Lower lobe of right lung (tissue), 2 donors: ENCODE data around the gene MINK1. TPM values are rescaled to one million over a fixed set of nuclear protein-coding genes. Genes with fewer than 3 reads are reported as not detected.
"Not testable (repeated sequence)": the region's sequence is repeated elsewhere in the genome, so short reads cannot be mapped to it uniquely, and the experiment has no call there.

ENCODE experiments used
- ATAC-seq, 2 donors: fragments of 200-7000 bp; cut with Tn5 transposase; one replicate each; pipeline ENCODE4 v1.9.1; 2020 to 2022; ENCODE audit warnings: mild to moderate bottlenecking in 2 of 2, moderate library complexity in 2 of 2
- DNase-seq: peaks from one replicate; pipeline ENCODE4 v3.0.0-alpha.2; 2020
- H3K27ac ChIP-seq: fragments of 200-600 bp; one replicate; pipeline ENCODE4 v1.8.0; 2022
- H3K27me3 ChIP-seq: fragments of 200-600 bp; one replicate; pipeline ENCODE4 v1.8.0; 2022; ENCODE audit warnings: low read depth
- H3K36me3 ChIP-seq: fragments of 200-600 bp; one replicate; pipeline ENCODE4 v1.8.0; 2022; ENCODE audit warnings: mild to moderate bottlenecking
- H3K4me1 ChIP-seq: fragments of 200-600 bp; one replicate; pipeline ENCODE4 v1.8.0; 2022
- H3K4me3 ChIP-seq: fragments of 200-600 bp; one replicate; pipeline ENCODE4 v1.8.0; 2022; ENCODE audit warnings: mild to moderate bottlenecking
- H3K9me3 ChIP-seq: fragments of 200-600 bp; one replicate; pipeline ENCODE4 v1.8.0; 2022
- intact Hi-C: fragments of 100-400 bp; cut with DNase I; formaldehyde crosslinking; loops from one replicate; pipeline ENCODE4 v1.11.0; 2022
- total RNA-seq: library from RNA; stranded (reverse); fragmentation: NEBNext Ultra II Directional; extraction: Animal tissue kit (Norgen Biotek cat#: 25700); gene quantifications from one replicate; pipeline ENCODE4 v1.2.1, GENCODE V29; 2021
- TF ChIP-seq, protein P1 (sequence below): fragments of 200-600 bp; IDR thresholded peaks from one replicate; pipeline ENCODE4 v1.8.0; 2022; ENCODE audit warnings: antibody characterized with exemption, mild to moderate bottlenecking
- donor health status: DM: no; HTN: yes; CAD: no; lungs with severe emphysema.

MINK1 gene
- total RNA-seq, 1 donor from 2014 or later: 155 TPM

DNA sequence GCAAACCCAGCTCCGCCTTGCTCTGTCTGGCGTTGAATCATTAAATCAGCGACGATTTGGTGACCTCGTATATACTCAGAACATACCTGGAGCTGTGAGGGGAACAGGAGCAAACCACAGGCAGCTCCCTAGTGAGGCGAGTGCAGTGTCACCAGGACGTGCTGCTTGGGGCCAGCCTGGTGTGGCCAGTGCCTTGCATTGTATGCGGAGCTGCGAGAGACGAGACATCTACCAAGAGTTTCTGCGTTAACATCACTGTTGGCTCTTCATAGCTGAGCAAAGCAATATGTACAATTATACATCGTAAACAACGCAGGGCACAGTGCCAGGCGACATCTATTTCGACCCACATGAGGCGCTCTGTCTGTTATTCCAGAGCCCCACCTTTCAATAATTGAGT lies 27.9 kb downstream of the MINK1 start:
- Histone ChIP-seq H3K36me3 (peaks cover 17% of the 10 kb centered on the region), H3K4me1 (peaks cover 49% of the 10 kb centered on the region), H3K9me3 (no peaks in the 10 kb centered on the region), H3K27me3 (no peaks in the 10 kb centered on the region), H3K4me3 (no peak overlapping the region), H3K27ac (peak overlapping the region; percentile 13)
- intact Hi-C loops: no loop called here
- no peak for DNase-seq
- ATAC-seq: no peak
- TF ChIP-seq, protein P1, sequence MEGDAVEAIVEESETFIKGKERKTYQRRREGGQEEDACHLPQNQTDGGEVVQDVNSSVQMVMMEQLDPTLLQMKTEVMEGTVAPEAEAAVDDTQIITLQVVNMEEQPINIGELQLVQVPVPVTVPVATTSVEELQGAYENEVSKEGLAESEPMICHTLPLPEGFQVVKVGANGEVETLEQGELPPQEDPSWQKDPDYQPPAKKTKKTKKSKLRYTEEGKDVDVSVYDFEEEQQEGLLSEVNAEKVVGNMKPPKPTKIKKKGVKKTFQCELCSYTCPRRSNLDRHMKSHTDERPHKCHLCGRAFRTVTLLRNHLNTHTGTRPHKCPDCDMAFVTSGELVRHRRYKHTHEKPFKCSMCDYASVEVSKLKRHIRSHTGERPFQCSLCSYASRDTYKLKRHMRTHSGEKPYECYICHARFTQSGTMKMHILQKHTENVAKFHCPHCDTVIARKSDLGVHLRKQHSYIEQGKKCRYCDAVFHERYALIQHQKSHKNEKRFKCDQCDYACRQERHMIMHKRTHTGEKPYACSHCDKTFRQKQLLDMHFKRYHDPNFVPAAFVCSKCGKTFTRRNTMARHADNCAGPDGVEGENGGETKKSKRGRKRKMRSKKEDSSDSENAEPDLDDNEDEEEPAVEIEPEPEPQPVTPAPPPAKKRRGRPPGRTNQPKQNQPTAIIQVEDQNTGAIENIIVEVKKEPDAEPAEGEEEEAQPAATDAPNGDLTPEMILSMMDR: no peak

DNA sequence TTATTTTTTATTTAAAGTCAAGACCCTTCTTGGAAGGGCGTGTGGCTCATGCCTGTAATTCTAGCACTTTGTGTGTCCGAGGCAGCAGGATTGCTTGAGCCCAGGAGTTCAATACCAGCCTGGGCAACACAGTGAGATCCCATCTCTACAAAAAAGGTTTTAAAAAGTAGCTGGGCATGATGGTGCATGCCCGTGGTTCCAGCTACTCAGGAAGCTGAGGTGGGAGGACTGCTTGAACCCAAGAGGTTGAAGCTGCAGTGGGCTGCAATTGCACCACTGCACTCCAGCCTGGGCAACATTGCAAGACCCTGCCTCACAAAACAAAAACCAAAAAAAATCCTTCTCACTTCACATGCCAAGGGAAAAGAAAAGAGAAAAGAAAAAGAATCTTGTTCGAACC lies 29.6 kb downstream of the MINK1 start:
- intact Hi-C loops: no loop called here
- Histone ChIP-seq H3K36me3 (peaks cover 17% of the 10 kb centered on the region), H3K4me3 (no peak overlapping the region), H3K4me1 (peaks cover 36% of the 10 kb centered on the region), H3K9me3 (no peaks in the 10 kb centered on the region), H3K27ac (no peak overlapping the region), H3K27me3 (no peaks in the 10 kb centered on the region)
- ATAC-seq: no peak
- TF ChIP-seq, protein P1: no peak
- no peak for DNase-seq

DNA sequence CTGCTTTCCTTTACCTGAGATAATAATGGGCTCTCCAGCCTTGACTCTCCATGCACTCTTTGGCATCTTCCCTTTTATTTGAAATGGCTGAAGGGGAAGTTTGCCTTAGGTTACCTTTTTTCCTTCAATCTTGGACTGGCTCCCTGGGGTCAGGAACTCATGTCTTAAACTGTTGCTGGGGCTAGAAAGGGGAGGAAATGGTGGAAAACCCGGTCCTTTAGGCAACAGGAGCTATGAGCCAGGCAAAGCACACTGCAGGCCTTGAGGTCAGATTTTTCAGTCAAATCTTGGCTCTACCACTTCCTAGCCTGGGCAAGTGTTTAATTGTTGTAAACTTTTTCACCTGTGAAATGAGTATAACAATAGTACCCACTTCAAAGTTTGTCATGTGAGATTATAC lies 30.2 kb downstream of the MINK1 start:
- ATAC-seq (no peak), DNase-seq (no peak)
- no peak overlapping the region for H3K27ac ChIP-seq
- TF ChIP-seq, protein P1: no peak
- peaks cover 17% of the 10 kb centered on the region for H3K36me3 ChIP-seq
- H3K27me3 ChIP-seq: no peaks in the 10 kb centered on the region
- intact Hi-C loops: no loop called here
- no peak overlapping the region for H3K4me3 ChIP-seq
- no peaks in the 10 kb centered on the region for H3K9me3 ChIP-seq
- peaks cover 30% of the 10 kb centered on the region for H3K4me1 ChIP-seq

GRCh38 chr17:4867535-4867934 lies 34.4 kb downstream of the MINK1 start:
- H3K9me3 ChIP-seq, H3K27ac ChIP-seq, H3K36me3 ChIP-seq, H3K4me3 ChIP-seq, intact Hi-C loops, DNase-seq, H3K27me3 ChIP-seq, H3K4me1 ChIP-seq, ATAC-seq: not testable (repeated sequence)

- H3K27me3 ChIP-seq, H3K27ac ChIP-seq, H3K9me3 ChIP-seq, DNase-seq, H3K4me1 ChIP-seq, H3K36me3 ChIP-seq, intact Hi-C loops, H3K4me3 ChIP-seq, ATAC-seq: not testable (repeated sequence)
These were observed 36.2 kb downstream of the MINK1 start for GRCh38 chr17:4869058-4869998.

- intact Hi-C loops: no loop called here
- no peaks in the 10 kb centered on the region for H3K4me1 ChIP-seq
- no peaks in the 10 kb centered on the region for H3K9me3 ChIP-seq
- ATAC-seq (peak in 1 of 2 donors; percentile 45), DNase-seq (no peak)
- no peaks in the 10 kb centered on the region for H3K27me3 ChIP-seq
- H3K36me3 ChIP-seq: peaks cover 10% of the 10 kb centered on the region
- TF ChIP-seq, protein P1: no peak
- no peak overlapping the region for H3K27ac ChIP-seq
- H3K4me3 ChIP-seq: no peak overlapping the region
These were observed 37.7 kb downstream of the MINK1 start for GRCh38 chr17:4870855-4871254.
